Stimulated activated CD4-positive, alpha-beta T cell treated with anti-CD3 and anti-CD28 coated beads, TNF-alpha, amount 100 ng/mL, for 24 hours (primary cell): ENCODE results near the gene EGFL8.

Experiments
- DNase-seq, 3 experiments: peaks; one replicate each; pipeline ENCODE4 v3.0.0-alpha.2; 2020; ENCODE audit warnings: low read depth in 3 of 3

EGFL8 gene

GRCh38 chr6:32167761-32168262 lies 3.4 kb downstream of the EGFL8 start:
- DNase-seq: no peak

GRCh38 chr6:32168350-32168749 lies 4.0 kb downstream of the EGFL8 start:
- no peak for DNase-seq

GRCh38 chr6:32168807-32169591 lies 4.6 kb downstream of the EGFL8 start:
- DNase-seq: no peak

- no peak for DNase-seq
These were observed 5.9 kb downstream of the EGFL8 start for GRCh38 chr6:32170294-32170693.

GRCh38 chr6:32171234-32171633 lies 6.8 kb downstream of the EGFL8 start:
- DNase-seq: no peak

GRCh38 chr6:32173051-32173727 lies 8.8 kb downstream of the EGFL8 start:
- no peak for DNase-seq

- no peak for DNase-seq
These were observed 10.0 kb downstream of the EGFL8 start for GRCh38 chr6:32174416-32174815.

- DNase-seq: no peak
These were observed 10.9 kb downstream of the EGFL8 start for GRCh38 chr6:32175322-32175710.

GRCh38 chr6:32175711-32176475 lies 11.5 kb downstream of the EGFL8 start, which contains the start of gene AGPAT1:
AGPAT1 (minus strand) TSS chr6:32176084; CDS start chr6:32171496, 4,588 bp downstream.
- DNase-seq: peak; percentile 92 to 98 (median 94)

- no peak for DNase-seq
These were observed 12.2 kb downstream of the EGFL8 start for GRCh38 chr6:32176476-32177182.

GRCh38 chr6:32177183-32177787 lies 12.9 kb downstream of the EGFL8 start:
- no peak for DNase-seq

GRCh38 chr6:32177788-32178546 lies 13.6 kb downstream of the EGFL8 start, which contains the start of gene RNF5:
RNF5 (plus strand) TSS chr6:32178405; CDS start chr6:32178512, 107 bp downstream.
- peak; percentile 81 to 92 (median 88) for DNase-seq

- no peak for DNase-seq
These were observed 14.4 kb downstream of the EGFL8 start for GRCh38 chr6:32178547-32179440.

GRCh38 chr6:32179766-32180405 lies 15.5 kb downstream of the EGFL8 start:
- no peak for DNase-seq

GRCh38 chr6:32181148-32181702 lies 16.8 kb downstream of the EGFL8 start:
- no peak for DNase-seq

- DNase-seq: no peak
These were observed 17.6 kb downstream of the EGFL8 start for GRCh38 chr6:32181915-32182529.

GRCh38 chr6:32182555-32182981 lies 18.2 kb downstream of the EGFL8 start:
- no peak for DNase-seq

- no peak for DNase-seq
These were observed 18.6 kb downstream of the EGFL8 start for GRCh38 chr6:32183030-32183429.
